CD4-positive, alpha-beta T cell treated with Interleukin-4 for 4 hours (primary cell): Measurements from ENCODE around the gene FBRSL1.

ENCODE experiments used
- DNase-seq: peaks from one replicate; pipeline ENCODE4 v3.0.0-alpha.2; 2020

Gene FBRSL1

GRCh38 chr12:132513458-132514135 lies 23.6 kb downstream of the FBRSL1 start:
- DNase-seq, result no peak

DNA sequence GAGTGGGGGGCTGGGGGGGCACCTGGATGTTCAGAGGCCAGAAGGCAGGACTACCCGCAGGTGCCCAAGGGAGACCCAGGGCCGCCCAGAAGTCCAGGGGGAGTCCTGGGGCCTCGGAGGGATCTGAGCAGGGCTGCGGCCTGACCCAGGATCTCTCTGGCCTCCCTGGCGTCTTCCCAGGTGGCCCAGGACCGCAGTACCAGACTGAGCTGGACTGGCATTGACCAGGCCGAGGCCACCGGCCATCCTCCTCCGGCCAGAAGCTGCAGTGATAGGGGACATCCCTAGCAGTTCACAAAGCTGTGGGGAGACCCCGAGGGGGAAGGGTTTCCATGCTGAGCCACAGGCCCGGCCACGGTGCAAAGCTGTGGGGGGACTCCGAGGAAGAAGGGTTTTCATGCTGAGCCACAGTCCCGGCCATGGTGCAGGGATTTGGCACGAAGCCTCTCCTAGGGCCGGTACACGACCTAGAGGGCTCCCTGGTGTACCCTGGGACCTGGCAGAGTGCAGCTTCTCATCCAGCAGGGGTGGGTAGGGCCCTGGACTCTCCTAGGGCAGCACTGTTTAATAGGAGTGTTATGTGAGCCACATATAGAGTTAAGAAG lies 24.4 kb downstream of the FBRSL1 start:
- DNase-seq, result no peak

GRCh38 chr12:132514838-132515237 lies 24.9 kb downstream of the FBRSL1 start:
- no peak for DNase-seq

DNA sequence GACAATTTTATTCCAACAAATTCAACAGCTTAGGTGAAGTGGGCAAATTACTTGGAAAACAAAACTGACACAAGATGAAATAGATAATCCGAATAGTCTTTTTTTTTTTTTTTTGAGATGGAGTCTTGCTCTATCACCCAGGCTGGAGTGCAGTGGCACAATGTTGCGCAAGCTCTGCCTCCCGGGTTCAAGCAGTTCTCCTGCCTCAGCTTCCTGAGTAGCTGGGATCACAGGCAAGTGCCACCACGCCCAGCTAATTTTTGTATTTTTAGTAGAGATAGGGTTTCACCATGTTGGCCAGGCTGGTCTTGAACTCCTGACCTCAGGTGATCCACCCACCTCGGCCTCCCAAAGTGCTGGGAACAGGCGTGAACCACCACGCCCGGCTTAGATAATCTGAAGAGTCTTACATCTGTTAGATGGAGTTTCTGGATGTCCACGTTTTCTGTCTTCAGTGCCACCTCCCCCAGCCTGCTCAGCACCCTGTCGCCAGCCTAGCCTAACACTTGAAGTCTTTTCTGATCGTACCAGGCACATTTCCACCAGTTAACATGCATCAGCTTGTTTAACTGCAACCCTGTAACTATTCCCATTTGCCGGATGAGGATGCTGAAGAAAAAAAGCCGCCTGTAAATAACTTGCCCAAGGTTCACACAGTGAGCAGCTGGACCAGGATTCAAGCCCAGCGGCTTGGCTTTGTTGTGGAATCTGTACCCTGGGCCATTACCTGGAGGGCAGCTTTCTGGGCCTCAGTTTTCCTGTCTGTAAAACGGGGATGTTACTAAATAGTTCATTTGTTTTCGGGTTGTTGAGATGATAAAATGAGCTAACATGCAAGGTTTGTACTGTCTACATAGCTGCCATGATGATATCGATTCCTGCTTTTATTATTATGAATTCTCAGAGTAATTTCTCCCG lies 26.4 kb downstream of the FBRSL1 start:
- DNase-seq, result no peak

- DNase-seq, result no peak
Observed at GRCh38 chr12:132517013-132517739, 27.2 kb downstream of the FBRSL1 start.

- DNase-seq, result no peak
Observed at GRCh38 chr12:132517740-132518100, 27.8 kb downstream of the FBRSL1 start.

- DNase-seq, result no peak
Observed at GRCh38 chr12:132518354-132518992, 28.5 kb downstream of the FBRSL1 start.

DNA sequence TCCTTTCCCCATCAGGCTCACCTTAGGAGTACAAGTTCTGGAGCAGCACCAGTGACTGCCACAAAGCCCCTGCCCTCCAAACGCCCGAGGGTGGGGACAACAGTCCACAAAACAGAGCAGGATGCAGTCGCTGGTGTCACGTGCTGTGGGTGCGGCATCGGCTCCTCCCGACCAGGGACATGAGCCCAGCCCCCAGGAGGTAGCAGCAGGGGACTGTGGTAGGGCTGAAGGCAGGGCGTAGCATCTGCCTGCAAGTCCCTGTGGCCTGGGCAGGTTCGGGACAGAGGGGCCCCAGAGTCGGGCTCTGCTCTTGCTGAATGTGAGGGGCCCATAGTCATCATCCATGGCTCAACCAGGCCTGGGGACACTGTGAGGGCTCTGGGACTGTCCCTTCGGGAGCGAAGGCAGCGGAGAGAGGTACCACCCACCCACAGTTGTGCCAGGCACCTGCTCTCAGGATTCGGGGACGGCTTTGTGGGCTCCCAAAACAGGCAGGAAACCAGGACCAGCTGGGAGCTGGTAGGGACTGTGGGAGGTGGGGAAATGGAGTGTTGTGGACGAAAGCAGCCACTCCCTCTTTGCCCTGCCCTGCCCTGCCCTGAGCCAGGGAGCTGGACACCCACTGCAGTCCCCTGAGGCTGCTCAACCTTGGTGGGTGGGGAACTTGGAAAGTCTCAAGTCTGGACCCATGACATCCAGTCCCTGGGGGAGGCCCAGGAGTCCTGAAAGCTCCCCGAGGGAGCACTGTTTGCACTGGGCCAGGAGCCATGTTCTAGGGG lies 30.7 kb downstream of the FBRSL1 start:
- no peak for DNase-seq

DNA sequence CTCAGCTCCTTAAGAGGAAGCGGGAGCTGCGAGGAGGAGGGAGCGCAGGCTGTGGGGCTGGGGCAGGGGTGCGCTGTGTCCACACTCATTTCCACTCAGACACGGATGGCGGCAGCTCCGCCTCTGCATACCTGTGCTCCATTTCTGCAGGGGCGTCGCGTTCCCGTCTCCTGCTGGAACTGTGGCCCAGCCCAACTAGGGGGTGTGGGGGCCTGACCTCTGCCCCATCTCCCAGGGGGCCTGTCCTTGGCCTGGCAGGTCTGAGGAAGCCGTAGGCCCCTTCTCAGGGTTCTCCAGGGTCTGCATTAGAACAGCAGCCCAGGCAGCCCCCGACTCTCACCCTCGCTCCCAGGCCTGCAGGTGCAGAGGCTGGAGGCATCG lies 31.2 kb downstream of the FBRSL1 start:
- no peak for DNase-seq

GRCh38 chr12:132521712-132522292 lies 31.9 kb downstream of the FBRSL1 start:
- DNase-seq, result no peak

DNA sequence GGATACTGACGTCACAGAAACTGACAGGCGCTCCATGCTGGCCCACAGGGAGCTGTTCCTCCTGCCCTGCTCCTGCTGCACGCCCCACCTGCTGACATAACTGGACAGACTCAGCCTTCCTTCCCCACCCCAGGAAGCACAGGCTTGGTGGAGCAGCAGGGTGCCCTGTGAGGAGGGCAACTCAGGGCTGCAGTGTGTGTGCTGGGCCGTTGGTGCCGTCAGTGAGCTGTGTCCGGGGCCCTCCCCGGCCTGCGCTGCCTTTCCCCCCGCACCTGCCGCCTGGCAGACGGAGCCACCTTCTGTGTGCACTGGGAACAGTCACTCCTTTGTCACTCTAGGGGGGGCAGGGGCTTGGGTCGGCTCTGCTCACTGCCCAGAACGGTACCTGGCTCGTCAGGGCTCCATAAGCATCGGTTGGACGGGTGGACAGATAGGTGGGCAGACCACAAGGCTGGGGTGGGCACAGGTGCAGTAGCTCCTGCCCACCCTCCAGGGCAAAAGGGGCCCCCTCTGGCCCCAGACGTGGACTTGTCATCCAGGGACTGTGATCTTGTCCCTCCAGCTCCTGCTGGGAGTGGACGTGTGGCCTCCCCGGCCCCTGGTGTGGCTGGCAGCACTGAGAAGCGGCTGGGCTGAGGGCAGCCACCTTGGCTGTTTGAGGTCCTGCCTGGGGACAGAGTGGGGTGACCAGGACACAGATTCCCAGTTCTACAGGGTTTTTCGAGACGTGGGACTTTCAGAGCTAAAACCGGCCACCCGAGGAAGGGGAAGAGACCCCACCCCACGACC lies 32.8 kb downstream of the FBRSL1 start:
- DNase-seq, result no peak

DNA sequence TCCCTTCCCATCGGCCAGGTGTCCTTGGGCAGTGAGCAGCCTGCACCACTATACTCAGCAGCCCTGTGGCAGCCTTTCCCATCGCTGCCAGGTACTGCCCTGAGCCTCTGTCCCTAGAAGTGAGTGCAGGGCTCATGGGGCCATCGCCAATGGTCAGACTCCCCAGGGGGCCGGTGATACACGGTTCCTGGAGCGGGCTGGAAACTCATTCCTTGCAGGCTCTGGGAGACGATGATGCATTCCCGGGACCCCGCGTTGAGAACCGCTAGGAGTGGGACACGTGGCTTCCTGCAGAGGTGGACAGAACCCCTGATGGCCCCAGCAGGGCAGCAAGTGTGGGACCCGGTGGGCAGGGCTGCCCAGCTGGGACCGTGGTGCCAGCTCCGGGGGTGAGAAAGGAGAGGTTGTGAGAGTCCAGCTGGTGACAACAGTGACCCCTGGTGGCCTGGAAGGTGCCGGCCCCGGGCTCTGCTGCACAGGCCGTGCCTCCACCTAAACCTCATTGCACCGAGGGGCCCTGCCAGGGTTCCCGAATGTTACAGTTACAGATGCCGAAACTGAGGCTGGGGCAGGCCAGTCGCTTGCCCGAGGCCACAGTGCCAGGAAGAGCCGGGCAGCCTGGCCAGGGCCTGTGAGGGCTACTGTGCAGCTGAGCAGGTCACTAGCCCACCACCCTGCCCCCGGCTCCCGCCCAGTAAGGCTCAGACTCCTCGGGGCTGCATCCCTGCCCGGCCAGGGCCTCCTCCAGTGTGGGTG lies 33.8 kb downstream of the FBRSL1 start:
- peak; percentile 54 for DNase-seq

DNA sequence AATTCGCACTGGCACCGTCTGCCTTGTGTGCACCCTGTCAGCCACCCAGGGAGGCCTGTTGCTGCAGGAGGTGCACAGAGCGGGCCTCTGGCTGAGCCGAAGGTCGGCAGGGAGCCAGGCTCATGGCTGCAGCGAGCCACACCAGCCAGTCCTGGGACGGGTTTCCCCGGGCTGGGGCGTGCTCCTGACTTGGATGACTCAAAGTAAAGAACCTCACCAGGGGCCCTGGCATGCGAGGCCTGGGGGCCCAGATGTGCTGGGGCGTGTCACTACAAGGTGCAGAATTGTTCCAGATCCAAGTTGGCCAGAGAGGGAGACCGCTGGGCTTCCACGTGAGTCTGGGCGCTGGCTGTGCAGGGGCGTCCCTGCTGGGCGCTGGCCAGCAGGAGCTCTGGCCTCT lies 34.5 kb downstream of the FBRSL1 start:
- no peak for DNase-seq

- DNase-seq, result no peak
Observed at GRCh38 chr12:132525011-132525832, 35.3 kb downstream of the FBRSL1 start.

DNA sequence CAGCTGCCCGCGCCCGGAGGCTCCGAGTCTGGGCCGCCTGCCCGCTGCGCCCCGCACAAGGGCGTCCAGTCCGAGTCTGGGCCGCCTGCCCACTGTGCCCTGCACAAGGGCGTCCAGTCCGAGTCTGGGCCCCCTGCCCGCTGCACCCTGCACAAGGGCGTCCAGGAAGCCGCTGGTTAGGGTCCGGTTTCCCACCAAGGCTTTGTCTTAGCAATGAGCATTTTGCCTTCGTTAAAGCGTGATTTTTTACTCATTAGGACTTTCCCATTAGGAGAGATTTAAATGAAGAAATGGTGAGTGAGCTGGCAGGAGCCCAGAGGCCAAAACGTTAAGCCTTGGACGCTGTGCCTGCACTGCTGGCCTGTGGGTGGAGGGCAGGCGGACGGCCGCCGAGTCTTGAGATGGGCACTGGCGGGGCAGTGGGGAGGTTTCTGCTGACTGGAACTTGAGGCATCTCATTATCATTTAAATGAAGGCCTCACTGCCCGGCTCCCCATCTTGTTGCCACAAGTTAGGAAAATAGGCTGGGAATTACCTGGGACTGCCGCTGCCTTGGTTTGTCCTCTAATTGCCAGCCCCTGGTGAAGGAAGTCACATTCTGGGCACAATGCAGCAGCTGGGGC lies 36.0 kb downstream of the FBRSL1 start:
- DNase-seq, result no peak

DNA sequence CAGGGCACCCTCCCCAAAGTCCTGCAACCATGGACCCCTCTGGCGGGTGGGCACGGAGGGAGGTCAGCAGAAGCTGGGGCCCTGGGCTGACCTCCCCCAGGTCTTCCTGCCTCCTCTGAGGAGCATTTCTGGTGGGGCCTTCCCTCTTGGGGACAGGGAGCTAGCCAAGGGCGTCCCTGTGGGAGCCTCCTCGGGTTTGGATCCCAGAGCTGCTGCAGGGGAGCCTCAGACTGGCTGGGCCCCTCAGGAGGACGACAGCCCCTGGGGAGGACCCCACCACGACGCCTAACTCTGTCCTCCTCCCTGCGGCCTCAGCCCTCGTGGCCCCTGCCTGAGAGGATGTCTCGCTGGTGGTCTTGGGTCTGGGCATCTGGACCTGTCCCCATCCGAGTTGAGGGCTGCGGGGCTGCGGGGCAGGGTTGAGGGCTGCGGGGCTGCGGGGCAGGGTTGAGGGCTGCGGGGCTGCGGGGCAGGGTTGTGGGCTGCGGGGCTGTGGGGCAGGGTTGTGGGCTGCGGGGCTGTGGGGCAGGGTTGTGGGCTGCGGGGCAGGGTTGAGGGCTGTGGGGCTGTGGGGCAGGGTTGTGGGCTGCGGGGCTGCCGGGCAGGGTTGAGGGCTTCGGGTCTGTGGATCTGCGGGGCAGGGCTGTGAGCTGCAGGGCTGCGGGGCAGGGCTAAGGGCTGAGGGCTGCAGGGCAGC lies 37.4 kb downstream of the FBRSL1 start:
- no peak for DNase-seq

DNA sequence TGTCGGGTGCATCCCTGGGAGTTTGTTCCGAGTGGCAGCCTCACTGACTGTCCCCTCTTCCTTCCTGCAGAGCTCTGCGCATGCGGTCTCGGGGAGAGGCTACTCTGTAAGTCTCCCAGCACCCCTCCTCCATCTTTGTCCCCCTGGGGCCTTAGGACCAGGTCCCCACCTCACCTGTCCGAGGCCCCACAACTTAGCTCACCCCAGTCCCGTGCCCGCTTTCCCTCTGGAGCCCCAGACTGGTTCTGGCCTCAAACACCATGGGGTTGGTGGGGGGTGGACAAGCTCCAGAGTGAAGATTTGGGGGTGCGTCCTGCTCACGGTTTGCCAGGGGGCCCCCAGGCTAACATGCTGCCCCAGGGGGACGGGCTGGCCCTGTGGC lies 37.9 kb downstream of the FBRSL1 start:
- no peak for DNase-seq

DNA sequence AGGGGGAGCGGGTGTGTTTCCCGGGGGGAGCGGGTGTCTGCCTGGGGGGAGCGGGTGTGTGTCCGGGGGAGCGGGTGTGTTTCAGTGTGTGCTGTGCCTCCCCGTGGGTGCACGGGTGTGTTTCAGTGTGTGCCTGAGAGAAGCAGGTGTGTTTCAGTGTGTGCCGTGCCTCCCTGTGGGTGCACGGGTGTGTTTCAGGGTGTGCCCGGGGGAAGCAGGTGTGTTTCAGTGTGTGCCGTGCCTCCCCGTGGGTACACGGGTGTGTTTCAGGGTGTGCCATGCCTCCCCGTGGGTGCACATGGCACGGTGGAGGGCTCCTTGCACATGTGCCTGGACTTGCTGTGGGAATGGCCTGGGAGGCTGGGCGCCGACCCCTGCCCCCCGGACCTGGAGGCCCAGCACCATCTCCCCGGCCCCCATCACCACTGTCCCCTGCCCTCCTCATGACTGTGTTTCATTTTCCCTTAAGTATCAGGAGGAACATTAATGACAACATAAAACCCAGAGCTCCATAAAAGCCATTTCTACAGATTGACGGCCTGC lies 38.7 kb downstream of the FBRSL1 start:
- no peak for DNase-seq
